ENCODE results near the gene TRPV2.
A peak's percentile ranks its signal among the peaks of the same experiment; 100 is the strongest.

The TRPV2 gene

DNA sequence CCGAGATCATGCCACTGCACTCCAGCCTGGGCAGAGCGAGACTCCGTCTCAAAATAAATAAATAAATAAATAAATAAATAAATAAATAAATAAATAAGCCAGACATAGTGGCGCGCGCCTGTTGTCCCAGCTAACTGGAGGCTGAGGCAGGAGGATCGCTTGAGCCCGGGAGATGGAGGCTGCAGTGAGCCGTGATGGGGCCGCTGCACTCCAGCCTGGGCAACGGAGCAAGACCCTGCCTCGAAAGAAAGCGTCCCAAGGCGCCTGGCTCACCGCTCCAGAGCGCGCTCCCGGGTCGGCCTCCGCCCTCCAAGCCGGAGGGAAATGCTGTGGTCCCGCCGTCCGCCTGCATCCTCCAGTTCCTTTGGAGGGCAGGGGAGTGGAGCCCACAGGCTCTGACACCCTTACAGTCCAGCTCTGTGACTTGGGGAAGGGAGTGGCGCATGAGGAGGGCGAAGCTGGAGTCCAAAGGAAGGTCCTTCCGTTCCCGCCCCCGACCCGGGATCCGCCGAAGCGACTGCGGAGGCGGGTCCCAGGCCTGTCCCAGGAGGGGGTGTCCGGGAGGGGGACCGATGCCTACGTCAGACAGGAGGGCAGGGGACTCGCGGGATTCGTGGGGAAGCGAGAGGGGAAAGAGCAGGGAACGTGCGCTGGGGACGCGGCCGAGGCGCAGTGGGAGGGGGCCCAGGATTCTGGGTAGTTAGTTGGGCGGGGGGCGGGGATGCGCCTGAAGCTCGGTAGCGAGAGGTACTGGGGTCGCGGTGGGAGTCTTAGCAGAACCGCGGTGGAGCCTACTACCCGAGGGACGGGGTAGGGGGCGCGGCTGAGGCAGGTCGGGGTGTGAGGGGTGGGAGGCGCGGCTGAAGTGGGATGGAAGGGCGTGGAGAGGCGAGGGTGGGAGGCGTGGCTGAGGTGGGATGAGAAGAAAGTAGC is 8.4 kb upstream of the TRPV2 start:
- DNase-seq (ENCODE audit: low read depth): no peak

DNA sequence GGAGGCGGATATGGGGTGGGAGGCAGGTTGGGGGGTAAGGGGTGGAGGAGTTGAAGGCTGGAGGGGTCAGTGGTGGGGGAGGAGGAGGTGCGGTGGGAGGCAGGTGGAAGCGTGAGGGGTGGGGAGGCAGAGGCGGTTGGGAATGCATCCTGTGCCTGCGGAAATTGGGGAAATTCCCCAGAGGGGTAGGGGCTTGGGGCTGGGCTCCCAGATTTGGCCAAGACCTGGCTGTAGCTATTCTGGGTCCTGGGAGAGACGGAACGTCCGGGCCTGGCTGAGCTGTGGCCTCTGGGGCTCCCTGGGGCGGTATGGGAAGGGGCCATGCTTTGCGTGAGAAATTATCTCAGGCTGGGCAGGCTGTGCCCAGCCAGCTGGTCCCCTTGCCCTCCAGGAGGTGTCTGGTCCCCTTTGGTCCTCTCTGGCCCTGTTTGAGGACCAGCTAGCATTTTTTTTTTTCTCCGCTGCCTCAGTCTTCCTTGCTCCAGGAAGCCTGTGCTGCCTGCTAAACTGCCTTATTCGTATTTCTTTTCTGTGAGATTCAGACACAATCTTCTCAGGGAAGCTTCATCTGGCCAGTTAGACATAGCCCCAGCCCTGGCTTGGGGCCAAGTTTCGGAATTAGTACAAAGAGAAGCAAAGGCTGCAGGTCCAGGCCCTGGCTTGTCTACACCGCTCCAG is 7.3 kb upstream of the TRPV2 start:
- no peak for DNase-seq (ENCODE audit: low read depth)

DNA sequence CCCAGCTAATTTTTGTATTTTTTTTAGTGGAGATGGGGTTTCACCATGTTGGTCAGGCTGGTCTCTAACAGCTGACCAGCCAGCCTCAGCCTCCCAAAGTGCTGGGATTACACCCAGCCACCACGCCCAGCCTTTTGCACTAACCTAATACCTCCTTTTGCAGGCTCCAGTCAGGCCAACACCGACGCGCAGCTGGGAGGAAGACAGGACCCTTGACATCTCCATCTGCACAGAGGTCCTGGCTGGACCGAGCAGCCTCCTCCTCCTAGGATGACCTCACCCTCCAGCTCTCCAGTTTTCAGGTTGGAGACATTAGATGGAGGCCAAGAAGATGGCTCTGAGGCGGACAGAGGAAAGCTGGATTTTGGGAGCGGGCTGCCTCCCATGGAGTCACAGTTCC is 2.0 kb downstream of the TRPV2 start:
- no peak for DNase-seq (ENCODE audit: low read depth)

DNA sequence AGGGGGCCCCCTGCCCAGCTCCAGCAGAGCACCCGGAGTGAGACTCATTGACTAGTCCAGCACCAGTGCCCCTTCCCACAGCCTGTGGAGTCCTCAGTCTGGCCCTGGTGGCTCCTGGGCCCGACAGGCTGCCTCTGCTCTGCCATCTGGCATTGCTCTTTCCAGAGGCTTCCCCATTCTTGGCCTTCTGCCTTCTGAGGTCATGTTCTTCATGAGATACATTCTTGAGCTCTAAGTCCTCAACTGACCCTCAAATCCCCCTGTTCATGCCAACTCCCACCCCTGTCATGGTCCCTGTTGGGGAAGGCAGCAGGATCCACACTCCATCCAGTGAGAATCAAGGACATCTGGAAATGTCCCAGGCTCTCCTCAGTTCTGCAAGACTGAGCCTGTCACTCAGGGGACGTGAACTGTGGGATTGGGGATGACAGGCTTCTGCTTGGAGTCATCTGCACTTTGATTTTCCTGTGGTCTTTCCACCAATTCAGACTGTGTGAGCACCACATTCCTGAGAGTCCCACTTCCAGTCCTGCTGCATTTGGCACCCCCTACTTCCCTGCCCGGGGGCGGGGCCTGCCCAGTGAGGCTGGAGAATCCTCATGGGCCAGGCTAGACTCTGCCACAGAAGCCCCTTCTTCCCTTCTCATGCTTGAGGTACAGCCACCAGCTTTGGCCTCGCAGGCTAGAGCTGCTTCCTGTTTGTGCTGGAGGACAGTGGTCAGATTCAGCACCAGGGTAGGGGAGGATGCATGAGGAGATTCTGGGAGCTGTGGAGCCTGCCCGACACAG is 2.7 kb downstream of the TRPV2 start:
- no peak for DNase-seq (ENCODE audit: low read depth)

- DNase-seq (ENCODE audit: low read depth): no peak
These were observed 3.3 kb downstream of the TRPV2 start for GRCh38 chr17:16418685-16419068.

DNA sequence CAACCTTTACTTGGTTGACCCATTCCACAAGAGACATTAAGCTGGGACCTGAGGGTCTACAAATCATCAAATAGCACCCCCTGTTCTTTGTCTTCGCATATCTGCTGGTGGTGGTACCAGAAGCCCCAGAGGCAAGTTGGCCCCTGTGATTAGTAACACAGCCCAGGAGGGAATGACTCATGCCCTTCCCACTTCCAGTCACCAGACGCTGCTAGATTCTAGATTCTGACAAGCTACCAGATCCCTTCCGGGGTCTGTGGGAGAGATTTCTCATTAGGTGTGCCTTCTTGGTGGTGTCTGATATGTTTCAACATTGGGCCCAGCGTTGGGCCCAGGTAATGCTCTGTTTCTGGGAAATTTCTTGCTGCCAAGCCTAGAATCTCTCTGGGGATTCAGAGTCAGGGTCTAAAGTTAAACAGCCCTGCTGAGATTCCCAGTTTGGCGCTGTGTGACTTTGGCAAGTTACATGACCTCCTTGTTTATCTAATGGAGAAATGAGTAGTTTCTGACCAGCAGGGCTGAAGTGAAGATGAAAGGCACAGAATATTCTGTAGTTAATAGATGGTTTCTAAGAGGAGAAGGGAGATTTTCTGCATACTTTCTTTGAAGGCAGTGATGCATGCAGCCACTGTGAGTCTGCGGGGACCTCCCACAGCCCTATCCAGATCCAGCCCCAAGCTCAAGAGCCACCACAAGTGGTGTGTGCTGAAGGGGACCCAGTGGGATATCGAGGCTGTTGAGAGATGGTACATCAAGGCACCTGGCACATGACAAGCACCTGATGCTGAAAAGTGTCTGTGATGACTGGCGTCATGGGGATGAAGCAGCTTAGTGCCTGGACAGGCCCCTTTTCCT is 3.9 kb downstream of the TRPV2 start:
- DNase-seq (ENCODE audit: low read depth): peak; percentile 71

DNA sequence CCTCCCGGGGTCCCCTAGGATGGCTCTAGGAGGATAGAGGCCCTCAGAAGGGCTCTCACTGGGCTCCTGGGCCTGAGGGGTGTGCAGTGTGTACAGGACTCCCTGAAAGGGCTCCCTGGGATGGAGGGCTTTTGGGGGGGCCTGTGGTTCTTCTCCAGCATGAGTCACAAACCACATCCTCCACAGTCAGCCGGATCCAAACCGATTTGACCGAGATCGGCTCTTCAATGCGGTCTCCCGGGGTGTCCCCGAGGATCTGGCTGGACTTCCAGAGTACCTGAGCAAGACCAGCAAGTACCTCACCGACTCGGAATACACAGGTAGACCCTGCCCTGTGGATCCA is 4.5 kb downstream of the TRPV2 start:
- no peak for DNase-seq (ENCODE audit: low read depth)

GRCh38 chr17:16422416-16422815 is 7.0 kb downstream of the TRPV2 start:
- no peak for DNase-seq (ENCODE audit: low read depth)

DNA sequence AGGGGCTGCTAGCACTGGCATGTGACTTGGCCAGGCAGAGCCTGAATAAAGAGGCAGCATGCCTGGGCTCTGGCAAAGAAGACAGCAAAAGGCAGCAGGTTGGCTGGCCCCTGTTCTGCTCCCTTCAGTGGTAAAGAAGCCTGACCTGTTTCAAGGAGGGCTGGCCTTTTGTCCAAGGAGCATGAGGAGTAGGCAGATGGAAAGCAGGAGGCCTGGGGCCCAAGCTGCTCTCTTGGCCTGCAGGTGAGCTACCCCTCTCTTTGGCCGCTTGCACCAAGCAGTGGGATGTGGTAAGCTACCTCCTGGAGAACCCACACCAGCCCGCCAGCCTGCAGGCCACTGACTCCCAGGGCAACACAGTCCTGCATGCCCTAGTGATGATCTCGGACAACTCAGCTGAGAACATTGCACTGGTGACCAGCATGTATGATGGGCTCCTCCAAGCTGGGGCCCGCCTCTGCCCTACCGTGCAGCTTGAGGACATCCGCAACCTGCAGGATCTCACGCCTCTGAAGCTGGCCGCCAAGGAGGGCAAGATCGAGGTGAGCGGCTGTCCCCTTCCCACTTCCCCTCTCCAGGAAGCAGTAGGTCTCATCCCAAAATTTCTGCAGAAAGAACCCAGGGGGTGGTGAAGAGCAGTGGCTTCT is 8.0 kb downstream of the TRPV2 start:
- DNase-seq (ENCODE audit: low read depth): no peak

DNA sequence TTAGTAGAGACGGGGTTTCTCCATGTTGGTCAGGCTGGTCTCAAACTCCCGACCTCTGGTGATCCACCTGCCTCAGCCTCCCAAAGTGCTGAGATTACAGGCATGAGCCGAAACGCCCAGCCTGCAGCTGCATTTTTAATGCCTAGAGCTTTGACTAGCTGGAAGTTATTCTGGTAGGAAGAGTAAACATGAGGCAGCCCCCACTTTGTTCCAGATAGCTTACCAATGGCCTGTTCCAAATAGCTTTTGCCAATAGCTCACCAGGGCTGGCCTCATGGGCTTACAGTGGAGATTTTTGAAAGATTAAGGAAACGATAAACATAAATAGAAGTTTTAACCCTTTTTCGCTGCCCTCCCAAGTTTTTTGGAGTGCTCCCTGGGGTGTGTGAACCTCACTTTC is 9.8 kb downstream of the TRPV2 start:
- DNase-seq (ENCODE audit: low read depth): no peak

GRCh38 chr17:16425698-16426659 is 10.6 kb downstream of the TRPV2 start:
- no peak for DNase-seq (ENCODE audit: low read depth)

GRCh38 chr17:16427020-16427419 is 11.6 kb downstream of the TRPV2 start:
- no peak for DNase-seq (ENCODE audit: low read depth)

- DNase-seq (ENCODE audit: low read depth): peak; percentile 48
These were observed 12.9 kb downstream of the TRPV2 start for GRCh38 chr17:16428098-16428882.

- DNase-seq (ENCODE audit: low read depth): no peak
These were observed 13.7 kb downstream of the TRPV2 start for GRCh38 chr17:16429083-16429482.

DNA sequence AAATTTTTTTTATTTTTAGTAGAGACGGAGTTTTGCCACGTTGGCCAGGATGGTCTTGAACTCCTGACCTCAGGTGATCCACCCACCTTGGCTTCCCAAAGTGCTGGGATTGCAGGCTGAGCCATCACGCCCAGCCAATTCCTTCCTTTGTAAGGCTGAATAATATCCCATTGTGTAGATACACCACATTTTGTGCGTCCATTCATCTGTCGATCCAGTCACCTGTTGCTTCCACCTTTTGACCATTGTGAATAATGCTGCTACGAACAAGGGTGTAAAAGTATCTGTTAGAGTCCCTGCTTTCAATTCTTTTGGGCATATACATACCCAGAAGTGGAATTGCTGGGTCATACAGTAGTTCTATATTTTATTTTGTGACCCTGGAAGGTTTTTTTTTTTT is 15.3 kb downstream of the TRPV2 start:
- no peak for DNase-seq (ENCODE audit: low read depth)

DNA sequence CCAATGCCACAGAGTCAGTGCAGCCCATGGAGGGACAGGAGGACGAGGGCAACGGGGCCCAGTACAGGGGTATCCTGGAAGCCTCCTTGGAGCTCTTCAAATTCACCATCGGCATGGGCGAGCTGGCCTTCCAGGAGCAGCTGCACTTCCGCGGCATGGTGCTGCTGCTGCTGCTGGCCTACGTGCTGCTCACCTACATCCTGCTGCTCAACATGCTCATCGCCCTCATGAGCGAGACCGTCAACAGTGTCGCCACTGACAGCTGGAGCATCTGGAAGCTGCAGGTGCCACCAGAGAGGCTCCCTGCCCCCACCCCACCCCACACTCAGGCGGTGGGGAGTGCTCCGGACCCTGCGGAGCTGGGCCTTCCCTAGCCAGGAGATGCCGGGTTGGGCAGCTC is 16.6 kb downstream of the TRPV2 start:
- no peak for DNase-seq (ENCODE audit: low read depth)

DNA sequence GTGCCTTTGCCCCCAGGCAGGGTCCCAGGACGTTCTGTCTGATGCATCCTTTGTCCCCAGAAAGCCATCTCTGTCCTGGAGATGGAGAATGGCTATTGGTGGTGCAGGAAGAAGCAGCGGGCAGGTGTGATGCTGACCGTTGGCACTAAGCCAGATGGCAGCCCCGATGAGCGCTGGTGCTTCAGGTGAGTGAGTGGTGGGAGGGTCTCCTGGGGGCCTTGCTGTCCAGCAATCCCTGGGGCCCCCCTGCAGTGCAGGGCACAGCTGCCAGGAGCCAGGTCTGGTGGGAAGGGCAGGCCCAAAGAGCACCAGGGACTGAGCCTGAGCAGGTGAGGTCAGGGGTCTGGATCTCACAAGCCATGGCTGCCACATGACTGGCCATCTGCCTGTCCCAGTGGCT is 18.1 kb downstream of the TRPV2 start:
- no peak for DNase-seq (ENCODE audit: low read depth)

DNA sequence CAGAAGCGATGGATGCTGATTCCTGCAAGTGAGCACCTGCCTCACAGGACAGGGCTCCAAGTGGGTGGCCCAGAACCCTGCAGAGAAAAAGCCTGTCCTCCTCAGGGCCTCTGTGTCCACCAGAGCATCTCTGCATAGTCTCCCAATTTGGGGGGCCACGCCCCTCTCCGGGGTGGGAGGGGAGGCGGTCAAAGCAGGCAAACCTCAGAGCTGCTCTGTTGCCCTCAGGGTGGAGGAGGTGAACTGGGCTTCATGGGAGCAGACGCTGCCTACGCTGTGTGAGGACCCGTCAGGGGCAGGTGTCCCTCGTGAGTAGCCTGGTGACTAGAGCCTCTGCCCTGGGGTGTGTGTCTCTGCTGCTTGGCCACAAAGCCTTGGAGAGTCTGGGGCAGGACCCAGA is 19.3 kb downstream of the TRPV2 start:
- DNase-seq (ENCODE audit: low read depth): no peak
